Trophoblast cell (in vitro differentiated cells and primary cell): ENCODE data around the gene MEGF6.

ENCODE experiments used
- DNase-seq, 2 donors: peaks; one replicate each; pipeline ENCODE4 v3.0.0-alpha.2; 2016
- H2AFZ ChIP-seq: 2 replicates; pipeline ENCODE4 v1.6.1; 2013; ENCODE audit warnings: low read length, moderate library complexity, mild to moderate bottlenecking; ENCODE audit not compliant: insufficient read depth, poor library complexity
- H2AK5ac ChIP-seq: 2 replicates; pipeline ENCODE4 v1.6.1; 2013; ENCODE audit warnings: mild to moderate bottlenecking, low read length
- H2BK120ac ChIP-seq: 2 replicates; pipeline ENCODE4 v1.6.1; 2013; ENCODE audit warnings: low read length, mild to moderate bottlenecking, moderate library complexity; ENCODE audit not compliant: insufficient read depth, poor library complexity
- H2BK12ac ChIP-seq: 2 replicates; pipeline ENCODE4 v1.6.1; 2013; ENCODE audit warnings: mild to moderate bottlenecking, low read length, moderate library complexity
- H2BK5ac ChIP-seq: 2 replicates; pipeline ENCODE4 v1.6.1; 2013; ENCODE audit warnings: low read length, low read depth, moderate library complexity, mild to moderate bottlenecking; ENCODE audit not compliant: poor library complexity
- H3K14ac ChIP-seq: 2 replicates; pipeline ENCODE4 v1.6.1; 2013; ENCODE audit warnings: mild to moderate bottlenecking, low read length
- H3K18ac ChIP-seq: 2 replicates; pipeline ENCODE4 v1.6.1; 2013; ENCODE audit warnings: mild to moderate bottlenecking, low read length
- H3K23ac ChIP-seq: 2 replicates; pipeline ENCODE4 v1.6.1; 2013; ENCODE audit warnings: low read length
- H3K27ac ChIP-seq: 2 replicates; pipeline ENCODE4 v1.5.1; 2013; ENCODE audit warnings: low read depth, mild to moderate bottlenecking, inconsistent platforms, low read length, moderate library complexity
- H3K27me3 ChIP-seq: 2 replicates; pipeline ENCODE4 v1.6.1; 2013; ENCODE audit warnings: inconsistent platforms, mild to moderate bottlenecking, low read length, moderate library complexity; ENCODE audit not compliant: insufficient read depth
- H3K36me3 ChIP-seq, 2 experiments: 1 replicate in 1 of 2; 2 replicates in 1 of 2; pipeline ENCODE4 v1.6.1; 2013; ENCODE audit warnings: low read length in 2 of 2, mild to moderate bottlenecking in 2 of 2, moderate library complexity in 1 of 2; ENCODE audit not compliant: insufficient read depth in 2 of 2, control insufficient read depth in 1 of 2
- H3K4ac ChIP-seq: 2 replicates; pipeline ENCODE4 v1.6.1; 2013; ENCODE audit warnings: low read depth, mild to moderate bottlenecking, low read length, moderate library complexity
- H3K4me1 ChIP-seq, 2 experiments: 1 replicate in 1 of 2; 2 replicates in 1 of 2; pipeline ENCODE4 v1.6.1; 2013; ENCODE audit warnings: low read length in 2 of 2, mild to moderate bottlenecking in 2 of 2, moderate library complexity in 1 of 2; ENCODE audit not compliant: insufficient read depth in 2 of 2, control insufficient read depth in 1 of 2
- H3K4me2 ChIP-seq: 2 replicates; pipeline ENCODE4 v1.6.1; 2013; ENCODE audit warnings: inconsistent platforms, mild to moderate bottlenecking, low read length, moderate library complexity
- H3K4me3 ChIP-seq: 2 replicates; pipeline ENCODE4 v1.5.1; 2013; ENCODE audit warnings: mild to moderate bottlenecking, low read depth, low read length, inconsistent platforms
- H3K79me1 ChIP-seq: one replicate; pipeline ENCODE4 v1.6.1; 2013; ENCODE audit warnings: low read length
- H3K79me2 ChIP-seq: 2 replicates; pipeline ENCODE4 v1.6.1; 2013; ENCODE audit warnings: low read length, mild to moderate bottlenecking; ENCODE audit not compliant: control insufficient read depth, insufficient read depth, poor library complexity
- H3K9ac ChIP-seq: 2 replicates; pipeline ENCODE4 v1.6.1; 2013; ENCODE audit warnings: mild to moderate bottlenecking, low read length
- H3K9me3 ChIP-seq: 2 replicates; pipeline ENCODE4 v1.6.1; 2013; ENCODE audit warnings: low read depth, mild to moderate bottlenecking, control low read depth, inconsistent platforms, low read length; ENCODE audit not compliant: insufficient read depth
- H4K12ac ChIP-seq: 2 replicates; pipeline ENCODE4 v1.6.1; 2013; ENCODE audit warnings: low read depth, mild to moderate bottlenecking, low read length, moderate library complexity
- H4K8ac ChIP-seq: 2 replicates; pipeline ENCODE4 v1.6.1; 2013; ENCODE audit warnings: low read depth, mild to moderate bottlenecking, low read length, moderate library complexity
- H4K91ac ChIP-seq: one replicate; pipeline ENCODE4 v1.6.1; 2013; ENCODE audit warnings: low read depth, mild to moderate bottlenecking, low read length, moderate library complexity
- WGBS: extraction: QIAGEN DNeasy Blood & Tissue Kit; methylation state at CpG from one replicate; pipeline ENCODE4 v1.1.7; 2013; ENCODE audit warnings: missing lambda C conversion rate; ENCODE audit not compliant: insufficient read length, insufficient coverage; ENCODE audit errors: extremely low coverage; 5-methylcytosine and 5-hydroxymethylcytosine counted together

Gene MEGF6

DNA sequence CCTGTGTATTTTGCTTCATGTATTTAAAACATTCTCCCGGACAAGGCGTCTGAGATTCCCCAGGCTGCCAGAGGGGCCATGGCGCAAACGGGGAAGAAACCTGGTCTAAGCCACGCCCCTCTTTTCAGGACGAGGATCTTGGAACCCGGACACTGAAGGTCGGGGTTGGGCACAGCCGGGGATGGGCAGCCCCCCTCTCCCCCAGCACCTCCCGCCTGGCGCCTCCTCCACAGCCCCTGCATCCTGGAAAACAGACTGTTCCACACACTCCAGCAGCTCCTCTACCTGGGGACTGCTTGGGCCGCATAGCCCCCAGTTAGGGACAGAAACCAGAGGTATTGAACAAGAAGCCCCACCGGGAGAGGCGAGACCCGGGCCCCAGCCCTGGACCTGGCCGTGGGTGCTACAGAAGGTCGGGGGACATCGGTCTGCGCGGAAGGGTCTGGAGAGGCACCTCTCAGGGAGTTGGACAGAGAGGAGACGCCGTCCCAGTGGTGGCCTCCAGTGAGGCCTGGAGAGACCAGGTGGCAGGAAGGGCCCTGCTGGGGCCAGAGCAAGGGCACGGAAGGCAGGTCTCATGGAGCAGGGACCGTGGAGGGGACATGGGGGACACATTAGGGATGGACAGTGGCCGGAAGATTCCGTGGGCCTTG lies 46.4 kb upstream of the MEGF6 start:
- no CpG with 5 or more reads among the region's 26 CpGs for WGBS
- no peak overlapping the region for H3K4me2 ChIP-seq
- H3K4me1 ChIP-seq, result no peaks in the 10 kb centered on the region
- no peak overlapping the region for H2BK12ac ChIP-seq
- H3K23ac ChIP-seq, result no peak overlapping the region
- no peak overlapping the region for H3K4me3 ChIP-seq
- no peak overlapping the region for H4K91ac ChIP-seq
- H3K27ac ChIP-seq, result no peak overlapping the region
- no peak overlapping the region for H3K4ac ChIP-seq
- H2BK120ac ChIP-seq, result no peak overlapping the region
- no peak overlapping the region for H3K14ac ChIP-seq
- no peak overlapping the region for H3K18ac ChIP-seq
- H2BK5ac ChIP-seq, result no peak overlapping the region
- H3K9me3 ChIP-seq, result peaks cover 2% of the 10 kb centered on the region
- H4K12ac ChIP-seq, result no peak overlapping the region
- H3K36me3 ChIP-seq, result no peaks in the 10 kb centered on the region
- H3K9ac ChIP-seq, result no peak overlapping the region
- H4K8ac ChIP-seq, result no peak overlapping the region
- H2AFZ ChIP-seq, result no peak overlapping the region
- peaks cover 22% of the 10 kb centered on the region for H3K27me3 ChIP-seq
- H3K79me1 ChIP-seq, result no peaks in the 10 kb centered on the region
- H3K79me2 ChIP-seq, result no peaks in the 10 kb centered on the region
- H2AK5ac ChIP-seq, result no peak overlapping the region
- DNase-seq, result no peak

DNA sequence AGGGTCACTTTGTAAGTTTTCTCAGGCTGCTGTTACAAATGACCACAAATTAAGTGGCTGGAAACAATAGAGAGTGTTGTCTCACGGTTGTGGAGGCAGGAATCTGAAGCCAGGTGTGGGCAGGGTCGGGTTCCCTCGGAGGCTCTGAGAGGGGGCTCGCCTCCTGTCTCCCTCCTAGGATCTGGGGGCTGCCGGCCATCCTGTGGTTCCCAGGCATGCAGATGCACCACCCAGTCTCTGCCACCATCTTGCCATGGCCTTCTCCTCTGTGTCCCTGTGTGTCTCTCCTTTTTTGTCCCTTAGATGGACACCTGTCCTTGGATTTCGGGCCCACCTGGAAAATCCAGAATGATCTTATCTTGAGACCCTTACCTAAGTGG lies 45.8 kb upstream of the MEGF6 start:
- Histone ChIP-seq H3K27ac (no peak overlapping the region), H2BK5ac (no peak overlapping the region), H4K91ac (no peak overlapping the region), H3K27me3 (peaks cover 28% of the 10 kb centered on the region), H2BK12ac (no peak overlapping the region), H3K79me2 (no peaks in the 10 kb centered on the region), H3K79me1 (no peaks in the 10 kb centered on the region), H3K23ac (no peak overlapping the region), H3K9ac (no peak overlapping the region), H3K4ac (no peak overlapping the region), H3K36me3 (no peaks in the 10 kb centered on the region), H3K14ac (no peak overlapping the region), H4K8ac (no peak overlapping the region), H3K4me3 (peak overlapping the region; percentile 39), H2AK5ac (no peak overlapping the region), H3K18ac (no peak overlapping the region), H4K12ac (no peak overlapping the region), H3K4me2 (no peak overlapping the region), H2BK120ac (no peak overlapping the region), H3K9me3 (peaks cover 2% of the 10 kb centered on the region), H3K4me1 (no peaks in the 10 kb centered on the region), H2AFZ (no peak overlapping the region)
- no peak for DNase-seq
- no CpG with 5 or more reads among the region's 6 CpGs for WGBS

DNA sequence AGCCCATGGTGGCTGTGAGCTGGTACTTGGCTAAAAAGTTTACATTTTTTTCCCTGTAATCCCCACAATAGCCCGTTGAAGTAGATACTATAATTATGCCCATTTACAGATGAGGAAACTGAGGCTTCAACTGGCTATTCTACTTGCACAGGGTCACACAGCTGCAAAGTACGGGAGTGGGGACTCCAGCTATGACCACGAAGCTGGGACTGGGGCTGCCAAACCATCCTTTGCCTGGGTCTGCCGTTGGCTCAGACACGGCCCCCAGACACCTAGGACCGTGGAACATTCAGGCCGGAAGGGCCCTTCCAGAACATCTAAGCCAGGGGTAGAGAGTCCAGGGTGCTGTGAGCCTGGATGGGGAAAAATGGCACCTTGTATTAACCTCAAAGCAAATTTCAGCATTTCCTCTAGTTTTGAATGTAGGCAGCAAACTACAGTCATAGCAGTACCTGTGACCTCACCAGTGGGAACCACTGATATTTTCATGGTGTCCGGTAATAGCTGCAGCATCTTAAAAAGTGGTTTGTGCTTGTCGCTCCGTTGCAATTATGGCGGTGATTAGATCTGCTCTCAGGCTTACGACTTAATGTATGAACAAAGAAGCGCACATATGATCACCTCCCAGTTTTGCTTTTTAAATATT lies 45.3 kb upstream of the MEGF6 start:
- H3K4me3 ChIP-seq, result no peak overlapping the region
- H3K4me1 ChIP-seq, result no peaks in the 10 kb centered on the region
- no peak overlapping the region for H4K91ac ChIP-seq
- H2BK120ac ChIP-seq, result no peak overlapping the region
- H3K18ac ChIP-seq, result no peak overlapping the region
- no peak overlapping the region for H3K27ac ChIP-seq
- no peak overlapping the region for H2BK12ac ChIP-seq
- no peak overlapping the region for H2AFZ ChIP-seq
- H3K23ac ChIP-seq, result no peak overlapping the region
- no peak overlapping the region for H2BK5ac ChIP-seq
- no peak overlapping the region for H3K14ac ChIP-seq
- DNase-seq, result no peak
- no CpG with 5 or more reads among the region's 13 CpGs for WGBS
- no peak overlapping the region for H4K8ac ChIP-seq
- H2AK5ac ChIP-seq, result no peak overlapping the region
- H3K9ac ChIP-seq, result peak overlapping the region; percentile 27
- no peaks in the 10 kb centered on the region for H3K79me1 ChIP-seq
- H4K12ac ChIP-seq, result no peak overlapping the region
- H3K4me2 ChIP-seq, result no peak overlapping the region
- H3K9me3 ChIP-seq, result peaks cover 2% of the 10 kb centered on the region
- no peaks in the 10 kb centered on the region for H3K79me2 ChIP-seq
- peaks cover 33% of the 10 kb centered on the region for H3K27me3 ChIP-seq
- H3K4ac ChIP-seq, result no peak overlapping the region
- no peaks in the 10 kb centered on the region for H3K36me3 ChIP-seq

DNA sequence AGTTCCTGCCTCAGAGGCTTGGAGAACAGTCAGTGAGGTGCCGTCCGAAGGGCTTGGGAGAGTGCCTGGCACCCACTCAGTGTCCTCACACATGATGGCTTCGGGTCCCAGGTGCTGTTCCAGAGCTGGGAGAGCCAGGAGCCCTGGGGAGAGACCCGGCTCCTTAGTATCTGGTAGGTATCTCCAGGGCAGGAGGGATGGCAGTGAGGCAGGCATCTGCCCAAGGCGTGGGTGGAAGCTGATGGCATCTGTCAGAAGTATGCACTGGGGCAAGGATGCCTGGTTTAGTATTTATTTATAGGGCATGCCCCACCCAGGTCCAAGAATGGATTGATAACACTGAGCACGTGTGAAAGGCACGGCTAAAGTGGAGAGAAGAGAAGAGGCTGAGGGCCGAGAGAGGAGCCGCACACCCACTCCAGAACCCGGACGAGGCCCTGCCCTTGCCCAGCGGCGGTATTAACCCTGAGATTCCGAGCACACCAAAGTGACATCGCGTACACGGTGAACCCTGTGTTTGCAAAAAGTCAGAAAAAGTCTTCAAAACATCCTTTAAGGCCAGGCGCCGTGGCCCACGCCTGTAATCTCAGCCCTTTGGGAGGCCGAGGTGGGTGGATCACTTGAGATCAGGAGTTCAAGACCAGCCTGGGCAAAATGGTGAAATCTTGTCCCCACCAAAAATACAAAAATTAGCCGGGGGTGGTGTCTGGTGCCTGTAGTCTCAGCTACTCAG lies 43.4 kb upstream of the MEGF6 start:
- peaks cover 5% of the 10 kb centered on the region for H3K9me3 ChIP-seq
- no peak overlapping the region for H4K8ac ChIP-seq
- peaks cover under 1% of the 10 kb centered on the region for H3K79me2 ChIP-seq
- DNase-seq, result no peak
- H2BK12ac ChIP-seq, result no peak overlapping the region
- no peak overlapping the region for H3K4me3 ChIP-seq
- no peak overlapping the region for H3K27ac ChIP-seq
- WGBS, result no CpG with 5 or more reads among the region's 22 CpGs
- no peaks in the 10 kb centered on the region for H3K36me3 ChIP-seq
- H3K18ac ChIP-seq, result no peak overlapping the region
- no peak overlapping the region for H4K91ac ChIP-seq
- no peak overlapping the region for H3K4ac ChIP-seq
- H4K12ac ChIP-seq, result no peak overlapping the region
- no peak overlapping the region for H2BK120ac ChIP-seq
- peaks cover under 1% of the 10 kb centered on the region for H3K79me1 ChIP-seq
- H3K14ac ChIP-seq, result no peak overlapping the region
- H3K27me3 ChIP-seq, result peaks cover 45% of the 10 kb centered on the region
- H2AK5ac ChIP-seq, result no peak overlapping the region
- no peak overlapping the region for H3K23ac ChIP-seq
- H3K4me2 ChIP-seq, result no peak overlapping the region
- H2AFZ ChIP-seq, result no peak overlapping the region
- no peak overlapping the region for H3K9ac ChIP-seq
- H2BK5ac ChIP-seq, result no peak overlapping the region
- peaks cover 0 to 6% of the 10 kb centered on the region in 2 experiments for H3K4me1 ChIP-seq
